Activated CD4-positive, alpha-beta T cell treated with anti-CD3 and anti-CD28 coated beads for 36 hours (primary cell): ENCODE measurements around the gene ALK. TPM values are rescaled to one million over a fixed set of nuclear protein-coding genes. Genes with fewer than 3 reads are reported as not detected.

Source experiments
- ATAC-seq: fragments of 200-7000 bp; cut with Tn5 transposase; one replicate; pipeline ENCODE4 v1.10.0; 2021; ENCODE audit warnings: mild to moderate bottlenecking, moderate library complexity
- CTCF ChIA-PET: fragments of 350-600 bp; sonication (Branson Sonifier 250); formaldehyde crosslinking; loops from one replicate; lab custom pipeline; 2021; ENCODE audit warnings: antibody characterized with exemption; lab: Charles Lee
- POLR2A ChIA-PET: fragments of 350-600 bp; sonication (Branson Sonifier 250); formaldehyde crosslinking; loops from one replicate; lab custom pipeline; 2021; ENCODE audit warnings: antibody characterized with exemption, inconsistent platforms; lab: Charles Lee
- DNase-seq: peaks from one replicate; pipeline ENCODE4 v3.0.0-alpha.2; 2020
- H3K27ac Mint-ChIP-seq: one replicate; pipeline ENCODE4 v1.8.0; 2021; ENCODE audit warnings: mixed read lengths
- H3K27me3 Mint-ChIP-seq: one replicate; pipeline ENCODE4 v1.8.0; 2021; ENCODE audit warnings: mixed read lengths
- H3K36me3 Mint-ChIP-seq: one replicate; pipeline ENCODE4 v1.8.0; 2021; ENCODE audit warnings: low read depth, mixed read lengths
- H3K4me1 Mint-ChIP-seq: one replicate; pipeline ENCODE4 v1.8.0; 2021; ENCODE audit warnings: mixed read lengths
- H3K4me3 Mint-ChIP-seq: one replicate; pipeline ENCODE4 v1.8.0; 2021; ENCODE audit warnings: mild to moderate bottlenecking, moderate library complexity, mixed read lengths
- H3K9me3 Mint-ChIP-seq: one replicate; pipeline ENCODE4 v1.8.0; 2021; ENCODE audit warnings: low read depth, mixed read lengths
- intact Hi-C, 2 experiments: fragments of 100-400 bp; cut with DNase I in 1 of 2; cut with micrococcal nuclease in 1 of 2; formaldehyde crosslinking; loops; one replicate each; pipeline versions ENCODE4 v1.14.2 to v1.15.1; 2022 to 2024; cut with DNase I, micrococcal nuclease
- total RNA-seq, 2 experiments: library from RNA; stranded (reverse); gene quantifications; one replicate each; pipeline ENCODE4 v1.2.3, GENCODE V29; 2021

The ALK gene
- total RNA-seq, 2 experiments from 2014 or later: not detected

GRCh38 chr2:29525921-29526320 is 395.5 kb downstream of the ALK start:
- H3K9me3 Mint-ChIP-seq: no peaks in the 10 kb centered on the region

DNA sequence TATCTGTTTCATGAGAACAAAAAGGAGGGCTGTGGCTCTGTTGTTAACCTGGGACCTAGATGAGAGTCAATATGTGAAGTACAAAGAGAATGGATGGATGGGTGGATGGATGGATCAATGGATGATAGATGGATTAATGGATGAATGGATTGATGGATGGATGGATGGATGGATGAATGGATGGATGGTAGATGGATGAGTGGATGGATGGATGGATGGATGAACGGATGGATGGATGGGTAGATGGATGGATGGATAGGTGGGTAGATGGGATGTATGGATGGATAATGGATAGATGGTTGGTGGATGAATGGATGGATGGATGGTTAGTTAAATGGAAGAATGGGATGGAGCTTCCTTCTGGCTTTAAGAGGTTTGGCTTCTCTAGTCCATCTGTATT is 396.7 kb downstream of the ALK start:
- intact Hi-C loops: no loop called here
- POLR2A ChIA-PET: no interaction called here
- H3K4me1 Mint-ChIP-seq: peaks cover 5% of the 10 kb centered on the region
- H3K9me3 Mint-ChIP-seq: no peaks in the 10 kb centered on the region
- CTCF ChIA-PET: no interaction called here
- no peak overlapping the region for H3K4me3 Mint-ChIP-seq
- DNase-seq (no peak), ATAC-seq (no peak)
- H3K27ac Mint-ChIP-seq: no peak overlapping the region
- H3K36me3 Mint-ChIP-seq: no peaks in the 10 kb centered on the region
- H3K27me3 Mint-ChIP-seq: peaks cover 9% of the 10 kb centered on the region

More at GRCh38 chr2:29525921-29526320, 395.5 kb downstream of the ALK start:
- POLR2A ChIA-PET: no interaction called here
- peaks cover 5% of the 10 kb centered on the region for H3K4me1 Mint-ChIP-seq
- no peak overlapping the region for H3K4me3 Mint-ChIP-seq
- ATAC-seq (no peak), DNase-seq (no peak)
- H3K27ac Mint-ChIP-seq: no peak overlapping the region
- CTCF ChIA-PET: no interaction called here
- H3K36me3 Mint-ChIP-seq: no peaks in the 10 kb centered on the region
- intact Hi-C loops: no loop called here
- peaks cover 11% of the 10 kb centered on the region for H3K27me3 Mint-ChIP-seq

- no peaks in the 10 kb centered on the region for H3K9me3 Mint-ChIP-seq
- DNase-seq: no peak
- no peaks in the 10 kb centered on the region for H3K36me3 Mint-ChIP-seq
- POLR2A ChIA-PET: no interaction called here
- CTCF ChIA-PET: no interaction called here
- peaks cover 4% of the 10 kb centered on the region for H3K27me3 Mint-ChIP-seq
- H3K4me1 Mint-ChIP-seq: no peaks in the 10 kb centered on the region
- H3K4me3 Mint-ChIP-seq: no peak overlapping the region
- no peak overlapping the region for H3K27ac Mint-ChIP-seq
- intact Hi-C loops: no loop called here
- ATAC-seq: no peak
These were observed 398.3 kb downstream of the ALK start for GRCh38 chr2:29522951-29523669.

GRCh38 chr2:29520001-29520400 is 401.4 kb downstream of the ALK start:
- no peak overlapping the region for H3K4me3 Mint-ChIP-seq
- H3K27ac Mint-ChIP-seq: no peak overlapping the region
- POLR2A ChIA-PET: no interaction called here
- intact Hi-C loops: no loop called here
- CTCF ChIA-PET: no interaction called here
- H3K4me1 Mint-ChIP-seq: no peaks in the 10 kb centered on the region
- H3K27me3 Mint-ChIP-seq: peaks cover 9% of the 10 kb centered on the region
- no peaks in the 10 kb centered on the region for H3K9me3 Mint-ChIP-seq
- no peak for ATAC-seq
- H3K36me3 Mint-ChIP-seq: no peaks in the 10 kb centered on the region
- no peak for DNase-seq

DNA sequence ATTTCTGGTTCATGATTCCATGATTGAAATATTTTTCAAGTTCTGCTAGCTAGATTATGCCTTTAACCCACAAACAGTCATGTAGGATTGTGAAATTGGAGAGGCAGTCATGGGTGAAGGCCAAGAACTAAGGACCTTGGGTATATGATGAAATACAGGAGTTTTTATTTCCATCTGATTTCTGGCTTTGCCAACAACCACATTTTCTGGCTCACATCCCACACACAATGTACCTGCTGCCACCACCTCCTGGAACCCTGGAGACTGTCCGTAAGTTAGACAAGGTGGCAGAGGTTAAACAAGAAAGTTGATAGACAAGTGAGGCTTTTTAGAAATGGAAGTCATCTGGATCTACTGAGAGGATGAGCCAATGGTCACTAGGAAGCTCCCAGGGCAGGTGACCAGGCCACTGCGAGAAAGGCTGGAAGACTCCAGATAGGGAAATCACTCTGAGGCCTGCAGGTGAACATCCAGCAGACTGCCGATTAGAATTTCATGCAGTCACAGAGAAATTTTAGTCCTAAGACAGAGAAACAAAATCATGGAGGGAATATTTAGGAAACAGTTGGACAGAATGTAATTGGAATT is 402.0 kb downstream of the ALK start:
- no peaks in the 10 kb centered on the region for H3K4me1 Mint-ChIP-seq
- POLR2A ChIA-PET: no interaction called here
- CTCF ChIA-PET: no interaction called here
- no peak overlapping the region for H3K27ac Mint-ChIP-seq
- DNase-seq (no peak), ATAC-seq (no peak)
- H3K36me3 Mint-ChIP-seq: no peaks in the 10 kb centered on the region
- no peak overlapping the region for H3K4me3 Mint-ChIP-seq
- intact Hi-C loops: no loop called here
- peaks cover 6% of the 10 kb centered on the region for H3K27me3 Mint-ChIP-seq
- no peaks in the 10 kb centered on the region for H3K9me3 Mint-ChIP-seq

GRCh38 chr2:29518646-29519337 is 402.6 kb downstream of the ALK start:
- Mint-ChIP-seq H3K27ac (no peak overlapping the region), H3K9me3 (no peaks in the 10 kb centered on the region), H3K27me3 (peaks cover 6% of the 10 kb centered on the region), H3K36me3 (no peaks in the 10 kb centered on the region), H3K4me1 (no peaks in the 10 kb centered on the region), H3K4me3 (no peak overlapping the region)
- CTCF ChIA-PET: no interaction called here
- intact Hi-C loops: no loop called here
- POLR2A ChIA-PET: no interaction called here
- ATAC-seq (no peak), DNase-seq (no peak)

- no peak overlapping the region for H3K4me3 Mint-ChIP-seq
- ChIA-PET CTCF (no interaction called here), POLR2A (no interaction called here)
- no peak for DNase-seq
- H3K9me3 Mint-ChIP-seq: no peaks in the 10 kb centered on the region
- peaks cover 6% of the 10 kb centered on the region for H3K27me3 Mint-ChIP-seq
- intact Hi-C loops: no loop called here
- no peak for ATAC-seq
- H3K27ac Mint-ChIP-seq: no peak overlapping the region
- no peaks in the 10 kb centered on the region for H3K36me3 Mint-ChIP-seq
- no peaks in the 10 kb centered on the region for H3K4me1 Mint-ChIP-seq
These were observed 403.4 kb downstream of the ALK start for GRCh38 chr2:29518010-29518409.

DNA sequence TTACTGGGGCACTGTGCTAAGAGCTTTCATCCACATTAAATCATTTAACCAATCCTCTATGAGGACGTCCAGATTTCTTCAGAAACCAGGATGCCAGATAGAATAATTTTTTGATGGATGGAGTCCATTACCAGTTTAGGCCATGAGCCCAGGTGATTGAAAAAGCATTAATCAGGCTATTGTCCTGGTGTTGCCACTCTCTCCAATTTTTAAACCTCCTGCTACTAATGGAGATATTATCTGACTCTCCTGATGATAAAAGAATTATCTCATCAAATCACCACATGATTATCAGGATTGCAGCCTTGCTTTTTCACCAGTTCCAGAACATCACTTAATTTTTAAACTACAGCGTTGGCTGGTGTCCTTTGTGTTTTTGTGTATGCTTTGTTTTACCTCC is 404.0 kb downstream of the ALK start:
- DNase-seq (no peak), ATAC-seq (no peak)
- Mint-ChIP-seq H3K4me3 (no peak overlapping the region), H3K36me3 (no peaks in the 10 kb centered on the region), H3K4me1 (no peaks in the 10 kb centered on the region), H3K27ac (no peak overlapping the region), H3K9me3 (no peaks in the 10 kb centered on the region), H3K27me3 (peaks cover 6% of the 10 kb centered on the region)
- POLR2A ChIA-PET: interaction anchor here (0.7 kb wide), 1 partner anchor 91 kb away, joined by 4 read pairs; no protein-coding TSS in a partner anchor
- intact Hi-C loops: no loop called here
- CTCF ChIA-PET: no interaction called here

GRCh38 chr2:29516767-29517166 is 404.6 kb downstream of the ALK start:
- Mint-ChIP-seq H3K4me3 (no peak overlapping the region), H3K27me3 (peaks cover 6% of the 10 kb centered on the region), H3K9me3 (no peaks in the 10 kb centered on the region), H3K36me3 (no peaks in the 10 kb centered on the region), H3K4me1 (no peaks in the 10 kb centered on the region), H3K27ac (no peak overlapping the region)
- POLR2A ChIA-PET: interaction anchor here (0.7 kb wide), 1 partner anchor 91 kb away, joined by 4 read pairs; no protein-coding TSS in a partner anchor
- no peak for ATAC-seq
- no peak for DNase-seq
- intact Hi-C loops: no loop called here
- CTCF ChIA-PET: no interaction called here

DNA sequence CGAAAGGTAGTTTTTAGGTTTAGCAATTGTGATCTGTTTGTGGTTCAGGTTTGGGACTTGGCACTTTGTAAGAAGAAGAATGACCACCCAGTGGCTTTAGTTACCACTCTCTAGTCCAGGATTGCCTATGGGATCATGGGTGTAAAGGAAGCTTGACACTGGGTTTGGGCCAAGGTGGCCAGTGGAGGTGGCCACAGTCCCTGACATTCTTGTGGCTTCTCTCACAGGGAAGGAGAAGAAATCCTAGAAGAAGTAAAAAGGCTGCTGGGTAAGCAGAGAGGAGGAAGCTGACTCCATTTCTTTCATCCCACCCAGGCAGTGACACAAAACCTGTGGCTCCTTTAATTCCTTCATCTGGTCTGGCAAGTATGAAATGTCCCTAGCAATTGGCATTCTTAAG is 411.5 kb downstream of the ALK start:
- peaks cover 1% of the 10 kb centered on the region for H3K9me3 Mint-ChIP-seq
- ATAC-seq (no peak), DNase-seq (no peak)
- no peaks in the 10 kb centered on the region for H3K36me3 Mint-ChIP-seq
- peaks cover 3% of the 10 kb centered on the region for H3K27me3 Mint-ChIP-seq
- no peak overlapping the region for H3K27ac Mint-ChIP-seq
- H3K4me1 Mint-ChIP-seq: no peaks in the 10 kb centered on the region
- no peak overlapping the region for H3K4me3 Mint-ChIP-seq
- CTCF ChIA-PET: no interaction called here
- intact Hi-C loops: no loop called here
- POLR2A ChIA-PET: no interaction called here

DNA sequence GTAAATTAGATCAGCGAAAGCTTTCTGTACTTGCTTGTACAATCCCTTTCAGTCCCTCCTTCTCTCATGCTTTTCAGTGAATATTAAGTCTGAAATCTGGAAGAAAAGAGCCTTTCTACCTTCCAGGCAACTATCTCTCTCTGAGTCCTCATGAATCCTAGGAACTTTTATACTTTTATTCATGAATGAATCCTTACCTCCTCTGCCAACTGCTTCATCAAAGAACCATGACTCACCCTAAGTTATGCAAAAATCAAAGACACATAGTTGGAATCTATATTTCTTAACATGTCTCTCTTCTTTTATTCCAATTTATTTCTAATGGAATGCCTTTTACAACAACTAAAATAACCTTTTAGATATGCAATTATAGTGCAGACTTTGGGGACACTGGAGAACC is 412.0 kb downstream of the ALK start:
- DNase-seq (no peak), ATAC-seq (no peak)
- intact Hi-C loops: no loop called here
- Mint-ChIP-seq H3K27me3 (peaks cover 7% of the 10 kb centered on the region), H3K4me3 (no peak overlapping the region), H3K4me1 (no peaks in the 10 kb centered on the region), H3K9me3 (peaks cover 1% of the 10 kb centered on the region), H3K36me3 (no peaks in the 10 kb centered on the region), H3K27ac (no peak overlapping the region)
- ChIA-PET POLR2A (no interaction called here), CTCF (no interaction called here)

DNA sequence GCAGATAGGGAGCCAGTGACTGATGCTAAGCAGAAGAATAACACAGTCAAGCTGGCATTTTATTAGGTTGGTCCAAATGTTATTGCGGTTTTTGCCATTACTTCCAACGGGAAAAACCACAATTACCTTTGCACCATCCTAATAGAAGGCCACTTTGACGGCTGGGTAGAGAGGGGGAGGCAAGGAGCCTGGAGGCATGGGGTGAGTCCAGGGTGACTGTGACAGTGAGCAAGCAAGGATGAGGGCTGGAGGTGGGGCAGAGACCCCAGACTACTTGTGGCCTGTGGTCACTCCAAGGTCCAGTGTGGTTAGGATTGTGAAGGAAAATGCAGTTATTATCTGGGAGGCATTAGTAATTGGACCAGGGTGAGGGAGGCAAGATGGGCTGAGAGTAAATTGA is 416.6 kb downstream of the ALK start:
- Mint-ChIP-seq H3K36me3 (no peaks in the 10 kb centered on the region), H3K27ac (no peak overlapping the region), H3K4me3 (no peak overlapping the region), H3K27me3 (peaks cover 17% of the 10 kb centered on the region), H3K4me1 (no peaks in the 10 kb centered on the region), H3K9me3 (no peaks in the 10 kb centered on the region)
- POLR2A ChIA-PET: no interaction called here
- intact Hi-C loops: no loop called here
- DNase-seq: no peak
- no peak for ATAC-seq
- CTCF ChIA-PET: no interaction called here
